Activated CD8-positive, alpha-beta T cell treated with anti-CD3 and anti-CD28 coated beads, Interleukin-2, amount 10 ng/mL, durations not matched to agents 7 days and 5 days (primary cell): ENCODE measurements around the gene PRKAB1. TPM values are rescaled to one million over a fixed set of nuclear protein-coding genes. Genes with fewer than 3 reads are reported as not detected.
"Not testable (repeated sequence)": the region's sequence is repeated elsewhere in the genome, so short reads cannot be mapped to it uniquely, and the experiment has no call there.

Experiments used
- ATAC-seq: fragments of 150-1000 bp; cut with Tn5 transposase; one replicate; pipeline ENCODE4 v1.10.0; 2021; ENCODE audit warnings: moderate library complexity
- CTCF ChIA-PET: fragments of 350-600 bp; sonication (Branson Sonifier 250); formaldehyde crosslinking; loops from one replicate; lab custom pipeline; 2021; ENCODE audit warnings: antibody characterized with exemption; lab: Charles Lee
- POLR2A ChIA-PET: fragments of 350-600 bp; sonication (Branson Sonifier 250); formaldehyde crosslinking; loops from one replicate; lab custom pipeline; 2021; ENCODE audit warnings: antibody characterized with exemption; lab: Charles Lee
- DNase-seq: peaks from one replicate; pipeline ENCODE4 v3.0.0-alpha.2; 2020
- H3K27ac Mint-ChIP-seq: one replicate; pipeline ENCODE4 v1.8.0; 2021; ENCODE audit warnings: mild to moderate bottlenecking, mixed read lengths
- H3K27me3 Mint-ChIP-seq: one replicate; pipeline ENCODE4 v1.8.0; 2021; ENCODE audit warnings: low read depth, mixed read lengths
- H3K36me3 Mint-ChIP-seq: one replicate; pipeline ENCODE4 v1.8.0; 2021; ENCODE audit warnings: low read depth, mixed read lengths
- H3K4me1 Mint-ChIP-seq: one replicate; pipeline ENCODE4 v1.8.0; 2021; ENCODE audit warnings: low read depth, mixed read lengths
- H3K4me3 Mint-ChIP-seq: one replicate; pipeline ENCODE4 v1.8.0; 2021; ENCODE audit warnings: mild to moderate bottlenecking, mixed read lengths
- H3K9me3 Mint-ChIP-seq: one replicate; pipeline ENCODE4 v1.8.0; 2022; ENCODE audit warnings: mixed read lengths; ENCODE audit not compliant: insufficient read depth
- total RNA-seq, 2 experiments: library from RNA; stranded (reverse); gene quantifications; one replicate each; pipeline ENCODE4 v1.2.3, GENCODE V29; 2021

Gene PRKAB1
- total RNA-seq, 2 experiments from 2014 or later, result 31.7 to 33.1 TPM

DNA sequence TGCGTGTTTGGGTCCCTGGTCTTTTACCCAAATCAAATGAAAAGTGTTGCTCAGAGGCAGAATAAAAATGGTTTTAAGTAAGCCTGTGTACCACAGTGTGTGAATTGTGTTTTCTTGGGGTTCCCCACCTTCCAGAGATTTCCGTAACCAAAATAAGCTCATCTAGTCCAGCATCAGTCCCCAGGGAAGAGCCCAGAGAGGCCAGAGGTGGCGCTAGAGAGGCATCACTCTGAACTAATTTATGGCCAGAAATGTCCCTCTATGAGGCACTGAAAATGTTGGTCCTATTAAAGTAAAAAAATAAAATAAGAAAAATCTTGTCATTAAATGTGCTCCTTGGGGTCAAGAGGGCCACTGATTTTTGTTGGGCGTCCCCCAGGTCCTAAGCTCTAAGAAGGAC is 24.9 kb upstream of the PRKAB1 start:
- Mint-ChIP-seq H3K36me3 (no peaks in the 10 kb centered on the region), H3K9me3 (no peaks in the 10 kb centered on the region), H3K4me1 (no peaks in the 10 kb centered on the region), H3K27ac (no peak overlapping the region), H3K27me3 (peaks cover 4% of the 10 kb centered on the region), H3K4me3 (no peak overlapping the region)
- CTCF ChIA-PET, result interaction anchor here (1.0 to 1.2 kb wide), 3 partner anchors 10 to 44 kb away, joined by 3 read pairs; no protein-coding TSS in a partner anchor
- ATAC-seq (no peak), DNase-seq (no peak)
- POLR2A ChIA-PET, result no interaction called here

- POLR2A ChIA-PET, result no interaction called here
- Mint-ChIP-seq H3K27me3 (peaks cover 2% of the 10 kb centered on the region), H3K9me3 (no peaks in the 10 kb centered on the region), H3K36me3 (no peaks in the 10 kb centered on the region), H3K4me1 (no peaks in the 10 kb centered on the region), H3K4me3 (no peak overlapping the region), H3K27ac (no peak overlapping the region)
- DNase-seq (no peak), ATAC-seq (no peak)
- CTCF ChIA-PET, result no interaction called here
Observed at GRCh38 chr12:119644930-119645329, 23.0 kb upstream of the PRKAB1 start.

- no peaks in the 10 kb centered on the region for H3K36me3 Mint-ChIP-seq
- H3K4me3 Mint-ChIP-seq, result no peak overlapping the region
- H3K4me1 Mint-ChIP-seq, result no peaks in the 10 kb centered on the region
- no peaks in the 10 kb centered on the region for H3K9me3 Mint-ChIP-seq
- CTCF ChIA-PET, result no interaction called here
- H3K27me3 Mint-ChIP-seq, result peaks cover 2% of the 10 kb centered on the region
- ATAC-seq (no peak), DNase-seq (no peak)
- H3K27ac Mint-ChIP-seq, result no peak overlapping the region
- POLR2A ChIA-PET, result no interaction called here
Observed at GRCh38 chr12:119645535-119646059, 22.3 kb upstream of the PRKAB1 start.

- H3K9me3 Mint-ChIP-seq, result peaks cover 10% of the 10 kb centered on the region
- no peak for DNase-seq
- ChIA-PET POLR2A (no interaction called here), CTCF (interaction anchor here (0.7 to 3.5 kb wide), 10 partner anchors 9 to 205 kb away, joined by 3 to 14 read pairs (median 5); partner anchors contain the start of gene PRKAB1)
- ATAC-seq, result no peak
- H3K27ac Mint-ChIP-seq, result no peak overlapping the region
- H3K4me1 Mint-ChIP-seq, result no peaks in the 10 kb centered on the region
- peaks cover 2% of the 10 kb centered on the region for H3K27me3 Mint-ChIP-seq
- no peak overlapping the region for H3K4me3 Mint-ChIP-seq
- H3K36me3 Mint-ChIP-seq, result no peaks in the 10 kb centered on the region
Observed at GRCh38 chr12:119649202-119649808, 18.6 kb upstream of the PRKAB1 start.

- Mint-ChIP-seq H3K27me3 (no peaks in the 10 kb centered on the region), H3K4me1 (no peaks in the 10 kb centered on the region), H3K9me3 (peaks cover 10% of the 10 kb centered on the region), H3K36me3 (no peaks in the 10 kb centered on the region), H3K4me3 (no peak overlapping the region), H3K27ac (no peak overlapping the region)
- ATAC-seq (no peak), DNase-seq (no peak)
- CTCF ChIA-PET, result interaction anchor here (0.7 to 2.2 kb wide), 2 partner anchors 15 to 109 kb away, joined by 3 to 7 read pairs; partner anchors contain the start of gene PRKAB1
- POLR2A ChIA-PET, result interaction anchor here (0.9 kb wide), 1 partner anchor 29 kb away, joined by 3 read pairs; no protein-coding TSS in a partner anchor
Observed at GRCh38 chr12:119652665-119653064, 15.3 kb upstream of the PRKAB1 start.

- H3K4me1 Mint-ChIP-seq, CTCF ChIA-PET, DNase-seq, H3K27ac Mint-ChIP-seq, H3K4me3 Mint-ChIP-seq, ATAC-seq, H3K36me3 Mint-ChIP-seq, H3K27me3 Mint-ChIP-seq, POLR2A ChIA-PET: not testable (repeated sequence)
- peaks cover 10% of the 10 kb centered on the region for H3K9me3 Mint-ChIP-seq
Observed at GRCh38 chr12:119657001-119657400, 10.9 kb upstream of the PRKAB1 start.

DNA sequence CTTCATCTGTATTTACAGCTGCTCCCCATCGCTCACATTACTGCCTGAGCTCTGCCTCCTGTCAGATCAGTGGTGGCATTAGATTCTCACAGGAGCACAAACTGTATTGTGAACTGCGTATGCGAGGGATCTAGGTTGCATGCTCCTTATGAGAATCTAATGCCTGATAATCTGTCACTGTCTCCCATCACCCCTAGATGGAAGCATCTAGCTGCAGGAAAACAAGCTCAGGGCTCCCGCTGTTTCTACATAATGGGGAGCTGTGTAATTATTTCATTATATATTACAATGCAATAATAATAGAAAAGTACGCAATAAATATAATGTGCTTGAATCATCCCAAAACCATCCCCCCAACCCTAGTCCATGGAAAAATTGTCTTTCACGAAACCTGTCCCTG is 9.8 kb upstream of the PRKAB1 start:
- peaks cover 12% of the 10 kb centered on the region for H3K27me3 Mint-ChIP-seq
- H3K27ac Mint-ChIP-seq, H3K4me3 Mint-ChIP-seq, DNase-seq, H3K36me3 Mint-ChIP-seq, H3K4me1 Mint-ChIP-seq, ATAC-seq, POLR2A ChIA-PET: not testable (repeated sequence)
- CTCF ChIA-PET, result interaction anchor here (1.0 to 1.7 kb wide), 3 partner anchors 9 to 10 kb away, joined by 3 to 16 read pairs (median 7); partner anchors contain the start of gene PRKAB1
- H3K9me3 Mint-ChIP-seq, result peaks cover 10% of the 10 kb centered on the region

- no peak overlapping the region for H3K4me3 Mint-ChIP-seq
- no peaks in the 10 kb centered on the region for H3K36me3 Mint-ChIP-seq
- no peaks in the 10 kb centered on the region for H3K9me3 Mint-ChIP-seq
- ATAC-seq (peak; percentile 47), DNase-seq (peak; percentile 60)
- POLR2A ChIA-PET, result no interaction called here
- H3K27ac Mint-ChIP-seq, result no peak overlapping the region
- H3K4me1 Mint-ChIP-seq, result peaks cover 9% of the 10 kb centered on the region
- H3K27me3 Mint-ChIP-seq, result peaks cover 12% of the 10 kb centered on the region
- CTCF ChIA-PET, result interaction anchor here (1.7 kb wide), 1 partner anchor 9 kb away, joined by 16 read pairs; the partner anchor contains the start of gene PRKAB1
Observed at GRCh38 chr12:119659289-119659897, 8.5 kb upstream of the PRKAB1 start.

GRCh38 chr12:119660076-119660475 is 7.9 kb upstream of the PRKAB1 start:
- Mint-ChIP-seq H3K27ac (no peak overlapping the region), H3K4me3 (no peak overlapping the region), H3K36me3 (no peaks in the 10 kb centered on the region), H3K9me3 (no peaks in the 10 kb centered on the region), H3K27me3 (peaks cover 12% of the 10 kb centered on the region), H3K4me1 (peaks cover 9% of the 10 kb centered on the region)
- DNase-seq, result no peak
- CTCF ChIA-PET, result no interaction called here
- ATAC-seq, result no peak
- POLR2A ChIA-PET, result no interaction called here

- ChIA-PET POLR2A (no interaction called here), CTCF (interaction anchor here (0.9 to 2.0 kb wide), 3 partner anchors 11 to 218 kb away, joined by 3 to 7 read pairs (median 6); no protein-coding TSS in a partner anchor)
- H3K27me3 Mint-ChIP-seq, result peaks cover 12% of the 10 kb centered on the region
- H3K4me3 Mint-ChIP-seq, result no peak overlapping the region
- H3K36me3 Mint-ChIP-seq, result no peaks in the 10 kb centered on the region
- no peak for ATAC-seq
- H3K9me3 Mint-ChIP-seq, result no peaks in the 10 kb centered on the region
- no peak for DNase-seq
- peaks cover 19% of the 10 kb centered on the region for H3K4me1 Mint-ChIP-seq
- no peak overlapping the region for H3K27ac Mint-ChIP-seq
Observed at GRCh38 chr12:119661882-119662281, 6.1 kb upstream of the PRKAB1 start.

DNA sequence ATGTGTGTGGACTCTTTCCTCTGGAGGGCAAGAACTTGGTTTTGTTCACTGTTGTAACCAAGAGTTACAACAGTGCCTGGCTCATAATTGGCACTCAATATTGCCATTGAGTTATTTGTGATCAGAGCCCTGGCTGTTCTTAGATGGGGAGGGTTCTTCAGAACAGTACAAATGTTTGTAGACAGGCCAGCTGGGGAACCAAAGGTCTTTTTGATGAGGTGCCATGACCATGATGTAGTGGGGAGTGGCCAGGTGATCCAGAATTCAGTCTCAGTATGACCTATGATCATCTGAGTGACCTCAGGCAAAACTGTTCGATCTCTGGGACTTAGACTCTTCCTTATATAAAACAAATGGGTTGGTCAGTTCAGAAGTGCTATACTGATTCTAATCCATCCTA is 3.3 kb upstream of the PRKAB1 start:
- peaks cover 12% of the 10 kb centered on the region for H3K27me3 Mint-ChIP-seq
- ChIA-PET POLR2A (no interaction called here), CTCF (interaction anchor here (2.0 kb wide), 1 partner anchor 16 kb away, joined by 9 read pairs; no protein-coding TSS in a partner anchor)
- H3K4me3 Mint-ChIP-seq, result no peak overlapping the region
- no peaks in the 10 kb centered on the region for H3K9me3 Mint-ChIP-seq
- peaks cover 30% of the 10 kb centered on the region for H3K4me1 Mint-ChIP-seq
- peaks cover 9% of the 10 kb centered on the region for H3K36me3 Mint-ChIP-seq
- DNase-seq (no peak), ATAC-seq (no peak)
- H3K27ac Mint-ChIP-seq, result no peak overlapping the region
